IPS DF 19.7 (cell line): ENCODE measurements around the gene RPL22L1.
"Not testable (repeated sequence)": the region's sequence is repeated elsewhere in the genome, so short reads cannot be mapped to it uniquely, and the experiment has no call there.

Experiments
- DNase-seq: peaks from one replicate; pipeline ENCODE4 v3.0.0-alpha.2; 2013; ENCODE audit warnings: low read depth, low spot score

RPL22L1 gene

DNA sequence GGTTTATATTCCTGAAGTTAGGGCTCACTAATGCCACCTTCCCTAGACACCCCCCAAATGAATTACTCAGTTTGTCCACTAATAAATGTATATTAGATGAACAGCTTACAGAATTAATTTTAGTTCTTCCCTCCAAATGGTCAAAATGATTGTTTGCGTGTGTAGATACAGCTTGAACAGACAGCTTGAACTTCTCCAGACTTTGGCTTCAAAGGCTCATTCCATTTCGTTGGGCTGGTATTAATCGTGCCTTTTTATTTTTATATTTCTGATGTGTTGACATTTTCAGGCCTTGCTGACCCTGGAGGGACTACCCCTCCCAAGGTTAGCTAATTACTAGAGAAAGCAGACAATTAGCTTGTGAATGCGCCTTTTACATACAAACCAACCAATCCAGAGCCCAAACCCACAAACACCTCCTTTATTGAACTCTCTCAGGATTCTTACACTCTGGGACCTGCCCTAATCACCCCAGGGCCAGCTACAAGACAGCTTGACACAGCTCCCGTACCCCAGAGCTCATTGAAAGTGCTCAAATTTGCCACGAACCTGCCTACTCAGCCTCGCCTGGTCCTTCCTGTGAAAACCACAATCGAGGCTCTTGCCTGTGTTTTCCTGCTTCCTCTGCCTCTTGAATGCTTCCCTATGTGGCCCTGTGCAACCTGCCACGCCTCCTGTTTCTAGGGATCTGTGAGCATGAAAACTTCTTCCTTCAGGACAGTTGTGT is 40.3 kb downstream of the RPL22L1 start:
- no peak for DNase-seq

GRCh38 chr3:170826047-170826446 is 43.9 kb downstream of the RPL22L1 start:
- peak; percentile 23 for DNase-seq

GRCh38 chr3:170823562-170823961 is 46.4 kb downstream of the RPL22L1 start:
- not testable (repeated sequence) for DNase-seq

- DNase-seq: not testable (repeated sequence)
Observed at GRCh38 chr3:170818325-170818724, 51.7 kb downstream of the RPL22L1 start.

DNA sequence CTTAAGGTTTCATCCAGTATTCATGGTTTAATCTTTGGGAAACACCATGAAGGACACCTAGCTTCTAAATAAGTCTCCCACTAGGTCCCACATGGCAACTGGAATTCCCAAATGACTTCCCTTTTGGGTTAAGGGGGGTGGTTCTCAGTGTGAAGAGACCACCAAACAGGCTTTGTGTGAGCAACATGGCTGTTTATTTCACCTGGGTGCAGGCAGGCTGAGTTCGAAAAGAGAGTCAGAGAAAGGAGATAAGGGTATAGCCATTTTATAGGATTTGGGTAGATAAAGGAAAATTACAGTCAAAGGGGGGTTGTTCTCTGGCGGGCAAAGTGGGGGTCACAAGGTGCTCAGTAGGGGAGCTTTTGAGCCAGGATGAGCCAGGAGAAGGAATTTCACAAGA is 52.5 kb downstream of the RPL22L1 start:
- DNase-seq: not testable (repeated sequence)

DNA sequence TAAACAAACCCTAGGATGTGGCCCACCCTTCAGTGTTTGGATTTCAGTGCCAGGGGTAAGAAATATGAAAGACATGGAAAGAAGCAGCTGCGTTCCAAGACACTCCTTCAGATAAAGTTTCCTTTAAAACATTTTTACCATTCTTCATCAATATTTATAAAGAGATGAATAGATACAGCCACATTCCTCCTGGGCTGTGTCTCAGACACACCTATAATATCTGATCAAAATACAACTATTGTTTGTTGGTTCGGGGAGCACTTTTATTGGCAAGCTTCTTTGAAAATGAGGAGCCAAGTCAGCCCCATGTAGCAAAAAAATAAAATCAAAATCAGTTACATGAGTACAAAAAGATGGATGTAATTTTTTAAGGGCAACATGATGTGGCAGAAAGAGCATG is 53.2 kb downstream of the RPL22L1 start:
- no peak for DNase-seq

GRCh38 chr3:170816341-170816740 is 53.7 kb downstream of the RPL22L1 start:
- DNase-seq: no peak

DNA sequence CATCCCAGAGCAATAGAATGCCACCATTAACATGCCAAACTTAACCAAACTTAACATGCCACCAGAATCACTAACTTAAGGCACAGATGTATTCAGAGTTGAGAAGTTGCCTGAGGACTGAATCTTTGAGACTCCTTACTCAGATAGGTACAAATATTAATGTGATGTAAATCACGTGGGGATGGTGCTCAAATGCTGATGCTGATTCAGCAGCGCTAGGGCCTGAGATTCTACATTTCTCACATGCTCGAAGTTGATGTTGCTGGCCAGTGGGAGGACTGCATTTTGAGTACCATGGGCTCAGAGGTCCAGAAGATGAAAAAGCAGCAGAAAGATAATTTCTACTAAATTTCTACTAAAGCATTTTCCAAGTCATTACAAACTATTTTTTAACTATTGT is 54.1 kb downstream of the RPL22L1 start:
- DNase-seq: no peak

- DNase-seq: peak; percentile 38
Observed at GRCh38 chr3:170815340-170815739, 54.7 kb downstream of the RPL22L1 start.
